ENCODE measurements around the gene TLCD3B. TPM values are rescaled to one million over a fixed set of nuclear protein-coding genes. Genes with fewer than 3 reads are reported as not detected.

TLCD3B gene
- polyA plus RNA-seq, 1 of the 3 experiments (the other 2 are of a cell fraction): 3.8 TPM

GRCh38 chr16:30076276-30076791 lies 45.3 kb upstream of the TLCD3B start:
- TF ChIP-seq USF1 (IDR thresholded peaks at IDR 0.05; ENCODE audit: borderline replicate concordance, low read depth) (no peak), PBX3 (IDR thresholded peaks at IDR 0.05) (no peak), MXI1 (IDR thresholded peaks at IDR 0.05; ENCODE audit: low read depth, low read length) (no peak), JUND (IDR thresholded peaks at IDR 0.05) (no peak), SIN3A (IDR thresholded peaks at IDR 0.05; ENCODE audit: borderline replicate concordance, low read depth, low read length) (no peak), RCOR1 (IDR thresholded peaks at IDR 0.05; ENCODE audit: low read length) (no peak), NFIC (IDR thresholded peaks at IDR 0.05; ENCODE audit: borderline replicate concordance) (no peak), SMC3 (IDR thresholded peaks at IDR 0.05; ENCODE audit: low read depth, low read length) (no peak), GABPA (IDR thresholded peaks at IDR 0.05; ENCODE audit: low read depth) (no peak), EZH2phosphoT487 (IDR thresholded peaks at IDR 0.05; ENCODE audit: borderline replicate concordance, low read depth) (no peak), USF2 (IDR thresholded peaks at IDR 0.05; ENCODE audit: borderline replicate concordance, low read depth, low read length) (no peak), TAF1 (IDR thresholded peaks at IDR 0.05; ENCODE audit: borderline replicate concordance, low read depth, low read length) (no peak)
- Histone ChIP-seq H3K79me2 (ENCODE audit: insufficient read depth) (peaks cover 72% of the 10 kb centered on the region), H3K27me3 (ENCODE audit: insufficient read depth) (no peaks in the 10 kb centered on the region), H3K9ac (peak overlapping the region; percentile 88), H3K4me2 (peak overlapping the region; percentile 89), H3F3A (replicated peaks; ENCODE audit: insufficient read depth) (peaks cover 42% of the 10 kb centered on the region), H3K36me3 (replicated peaks in 1 of 2; ENCODE audit: control insufficient read depth in 1 of 2, insufficient read depth in 2 of 2, low read length in 1 of 2) (peaks cover 38 to 44% of the 10 kb centered on the region in 2 experiments), H4K20me1 (ENCODE audit: insufficient read depth) (peaks cover 46% of the 10 kb centered on the region), H3K9me2 (no peaks in the 10 kb centered on the region), H2AFZ (ENCODE audit: low read depth) (no peak overlapping the region), H3K9me3 (no peaks in the 10 kb centered on the region), H3K27ac (ENCODE audit: low read depth in 2 of 2, low read length in 1 of 2) (peak overlapping the region; percentile 47 to 90; a peak in 3 of 4 replicates), H3K4me3 (ENCODE audit: low read depth in 2 of 2, low read length in 1 of 2) (peak overlapping the region; percentile 76 to 78), H3K4me1 (ENCODE audit: control insufficient read depth in 1 of 2, insufficient read depth in 2 of 2, low read depth in 1 of 2, low read length in 1 of 2) (peaks cover 5 to 18% of the 10 kb centered on the region in 2 experiments; a peak in 3 of 4 replicates)
- ChIA-PET CTCF (interaction anchor here (1.0 to 4.4 kb wide), 3 partner anchors 8 to 60 kb away, joined by 3 to 31 read pairs (median 3); partner anchors contain the start of gene TBX6), POLR2A (interaction anchor here (0.6 to 1.3 kb wide), 4 partner anchors 11 to 258 kb away, joined by 3 to 13 read pairs (median 4); partner anchors contain the start of genes ALDOA and TBX6)
- under 1% methylated on average over 25 of the region's 33 CpGs for WGBS (ENCODE audit: low lambda C conversion rate)
- DNase-seq: no peak
